Epidermal melanocyte (primary cell): ENCODE measurements around the gene SUCLA2.
"Not testable (repeated sequence)": the region's sequence is repeated elsewhere in the genome, so short reads cannot be mapped to it uniquely, and the experiment has no call there.

Experiments
- DNase-seq: peaks from one replicate; pipeline ENCODE4 v3.0.0; 2011; ENCODE audit warnings: low spot score; ENCODE audit not compliant: insufficient read length

The SUCLA2 gene

GRCh38 chr13:48001114-48001881 lies at the start of gene SUCLA2:
Gene SUCLA2 (minus strand): TSS chr13:48001273. CDS start chr13:48001269, 4 bp downstream.
- peak; percentile 92 for DNase-seq

GRCh38 chr13:48050550-48050949 lies 49.5 kb upstream of the SUCLA2 start:
- no peak for DNase-seq

- no peak for DNase-seq
Observed at GRCh38 chr13:48043789-48044503, 42.9 kb upstream of the SUCLA2 start.

- no peak for DNase-seq
Observed at GRCh38 chr13:48042894-48043293, 41.8 kb upstream of the SUCLA2 start.

GRCh38 chr13:48040896-48041295 lies 39.8 kb upstream of the SUCLA2 start:
- DNase-seq, result no peak

GRCh38 chr13:48040049-48040448 lies 39.0 kb upstream of the SUCLA2 start:
- no peak for DNase-seq

GRCh38 chr13:48038761-48039160 lies 37.7 kb upstream of the SUCLA2 start:
- DNase-seq, result no peak

GRCh38 chr13:48037346-48038173 lies 36.5 kb upstream of the SUCLA2 start, which contains the start of gene NUDT15:
Gene NUDT15 (plus strand): TSS chr13:48037726. CDS start chr13:48037747, 21 bp downstream.
- DNase-seq, result peak; percentile 95

GRCh38 chr13:48029859-48030258 lies 28.8 kb upstream of the SUCLA2 start:
- no peak for DNase-seq

GRCh38 chr13:48028066-48028465 lies 27.0 kb upstream of the SUCLA2 start:
- DNase-seq, result no peak

GRCh38 chr13:48019796-48020195 lies 18.7 kb upstream of the SUCLA2 start:
- no peak for DNase-seq

GRCh38 chr13:48018637-48019036 lies 17.6 kb upstream of the SUCLA2 start:
- no peak for DNase-seq

GRCh38 chr13:48014359-48014758 lies 13.3 kb upstream of the SUCLA2 start:
- DNase-seq, result no peak

GRCh38 chr13:48012668-48013067 lies 11.6 kb upstream of the SUCLA2 start:
- DNase-seq, result no peak

GRCh38 chr13:48010698-48011097 lies 9.6 kb upstream of the SUCLA2 start:
- DNase-seq, result no peak

GRCh38 chr13:48009284-48009683 lies 8.2 kb upstream of the SUCLA2 start:
- DNase-seq, result no peak

GRCh38 chr13:48006396-48006795 lies 5.3 kb upstream of the SUCLA2 start:
- DNase-seq, result no peak

- DNase-seq, result no peak
Observed at GRCh38 chr13:48004201-48004600, 3.1 kb upstream of the SUCLA2 start.

- DNase-seq, result not testable (repeated sequence)
Observed at GRCh38 chr13:48001999-48002398, 926 bp upstream of the SUCLA2 start.

- DNase-seq, result no peak
Observed at GRCh38 chr13:48000559-48001113, 437 bp downstream of the SUCLA2 start.

GRCh38 chr13:47999973-48000372 lies 1.1 kb downstream of the SUCLA2 start:
- no peak for DNase-seq
